Measurements from ENCODE around the gene SPRR5.

SPRR5 gene

GRCh38 chr1:152942161-152942560 lies 4.8 kb upstream of the SPRR5 start:
- DNase-seq (ENCODE audit: low spot score): no peak
- no peak overlapping the region for H3K4me3 ChIP-seq
- TF ChIP-seq CTCF (IDR thresholded peaks at IDR 0.05): no peak
- H3K27ac ChIP-seq: no peak overlapping the region

- TF ChIP-seq CTCF (IDR thresholded peaks at IDR 0.05): no peak
- DNase-seq (ENCODE audit: low spot score): no peak
- Histone ChIP-seq H3K4me3 (no peak overlapping the region), H3K27ac (no peak overlapping the region)
Measured at GRCh38 chr1:152946248-152946647, 758 bp upstream of the SPRR5 start.

- no peak for TF ChIP-seq CTCF (IDR thresholded peaks at IDR 0.05)
- Histone ChIP-seq H3K27ac (no peak overlapping the region), H3K4me3 (no peak overlapping the region)
- DNase-seq (ENCODE audit: low spot score): no peak
Measured at GRCh38 chr1:152951711-152952110, 4.7 kb downstream of the SPRR5 start.

GRCh38 chr1:152953761-152954160 lies 6.8 kb downstream of the SPRR5 start:
- TF ChIP-seq CTCF (IDR thresholded peaks at IDR 0.05): no peak
- no peak overlapping the region for H3K4me3 ChIP-seq
- no peak for DNase-seq (ENCODE audit: low spot score)
- no peak overlapping the region for H3K27ac ChIP-seq

GRCh38 chr1:152954436-152954835 lies 7.4 kb downstream of the SPRR5 start:
- TF ChIP-seq CTCF (IDR thresholded peaks at IDR 0.05): no peak
- no peak overlapping the region for H3K27ac ChIP-seq
- H3K4me3 ChIP-seq: no peak overlapping the region
- no peak for DNase-seq (ENCODE audit: low spot score)

GRCh38 chr1:152957561-152957960 lies 10.6 kb downstream of the SPRR5 start:
- H3K27ac ChIP-seq: no peak overlapping the region
- H3K4me3 ChIP-seq: no peak overlapping the region
- TF ChIP-seq CTCF (IDR thresholded peaks at IDR 0.05): no peak
- DNase-seq (ENCODE audit: low spot score): no peak

- no peak for TF ChIP-seq CTCF (IDR thresholded peaks at IDR 0.05)
- no peak overlapping the region for H3K27ac ChIP-seq
- no peak for DNase-seq (ENCODE audit: low spot score)
- no peak overlapping the region for H3K4me3 ChIP-seq
Measured at GRCh38 chr1:152959273-152959672, 12.3 kb downstream of the SPRR5 start.

All from coronary artery (tissue), 2 donors.